ENCODE data around the gene DDT. TPM values are rescaled to one million over a fixed set of nuclear protein-coding genes. Genes with fewer than 3 reads are reported as not detected.
"Not testable (repeated sequence)": the region's sequence is repeated elsewhere in the genome, so short reads cannot be mapped to it uniquely, and the experiment has no call there.

DDT gene
- total and polyA plus RNA-seq, 9 donors, result 39.8 to 78.8 (median 64.1) TPM

DNA sequence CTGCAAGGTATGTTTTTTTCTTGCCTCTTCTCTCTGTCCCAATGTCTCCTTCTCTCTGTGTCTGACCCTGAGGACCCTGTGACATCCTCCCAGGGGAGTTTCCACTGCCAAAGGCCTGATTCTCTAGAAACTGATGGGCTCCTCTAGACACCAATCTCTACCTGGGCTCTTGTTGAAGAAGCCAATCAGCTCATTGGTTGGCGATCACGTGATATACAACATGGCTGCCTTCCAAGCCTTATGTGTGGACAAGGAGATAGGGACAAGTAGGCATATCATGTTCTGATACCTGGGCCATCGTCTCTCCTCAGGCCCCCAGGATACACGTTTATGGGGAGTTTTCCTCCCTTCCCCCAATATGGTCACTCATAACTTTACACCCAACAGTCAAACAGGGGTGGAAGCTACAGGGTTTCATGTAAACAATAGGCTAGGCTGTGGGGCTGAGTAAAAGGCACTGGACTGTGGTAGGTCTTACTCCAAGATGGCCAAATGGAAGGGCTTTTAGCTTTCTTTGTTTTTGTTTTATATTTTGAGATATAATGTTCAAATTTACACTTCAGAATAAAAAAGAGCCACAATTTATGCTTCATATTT is 19.4 kb upstream of the DDT start:
- no CpG with 5 or more reads among the region's 4 CpGs for WGBS (ENCODE audit: insufficient coverage)
- H3K36me3 ChIP-seq (ENCODE audit: control insufficient read depth, insufficient read depth, low read length); H3K27me3 ChIP-seq (ENCODE audit: control insufficient read depth, insufficient read depth, low read length); DNase-seq; H3K9me3 ChIP-seq (replicated peaks; ENCODE audit: control insufficient read depth, low read depth, low read length); H3K27ac ChIP-seq (ENCODE audit: low read length); H3K4me3 ChIP-seq (ENCODE audit: low read length); H3K4me1 ChIP-seq (ENCODE audit: control insufficient read depth, insufficient read depth, low read length): not testable (repeated sequence)

DNA sequence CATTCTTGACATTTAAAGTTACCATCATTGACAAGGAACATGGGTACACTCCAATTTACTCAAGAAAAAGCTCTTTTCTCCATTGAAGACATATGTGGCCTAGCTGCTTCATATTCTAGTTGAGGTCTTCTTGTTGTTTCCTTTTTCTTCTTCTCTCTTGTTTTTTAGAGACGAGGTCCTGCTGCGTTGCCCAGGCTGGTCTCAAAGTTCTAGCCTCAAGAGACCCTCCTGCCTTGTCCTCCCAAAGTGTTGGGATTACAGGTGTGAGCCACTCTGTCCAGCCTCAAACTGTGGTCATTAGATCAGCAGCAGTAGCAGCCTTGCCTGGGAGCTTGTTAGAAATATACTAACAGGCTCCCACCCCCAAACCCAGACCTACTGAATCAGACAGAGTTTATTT is 18.8 kb upstream of the DDT start:
- not testable (repeated sequence) for H3K36me3 ChIP-seq (ENCODE audit: control insufficient read depth, insufficient read depth, low read length); H3K27ac ChIP-seq (ENCODE audit: low read length); H3K4me3 ChIP-seq (ENCODE audit: low read length); DNase-seq; H3K9me3 ChIP-seq (replicated peaks; ENCODE audit: control insufficient read depth, low read depth, low read length); H3K27me3 ChIP-seq (ENCODE audit: control insufficient read depth, insufficient read depth, low read length); H3K4me1 ChIP-seq (ENCODE audit: control insufficient read depth, insufficient read depth, low read length)
- no CpG with 5 or more reads among the region's 2 CpGs for WGBS (ENCODE audit: insufficient coverage)

DNA sequence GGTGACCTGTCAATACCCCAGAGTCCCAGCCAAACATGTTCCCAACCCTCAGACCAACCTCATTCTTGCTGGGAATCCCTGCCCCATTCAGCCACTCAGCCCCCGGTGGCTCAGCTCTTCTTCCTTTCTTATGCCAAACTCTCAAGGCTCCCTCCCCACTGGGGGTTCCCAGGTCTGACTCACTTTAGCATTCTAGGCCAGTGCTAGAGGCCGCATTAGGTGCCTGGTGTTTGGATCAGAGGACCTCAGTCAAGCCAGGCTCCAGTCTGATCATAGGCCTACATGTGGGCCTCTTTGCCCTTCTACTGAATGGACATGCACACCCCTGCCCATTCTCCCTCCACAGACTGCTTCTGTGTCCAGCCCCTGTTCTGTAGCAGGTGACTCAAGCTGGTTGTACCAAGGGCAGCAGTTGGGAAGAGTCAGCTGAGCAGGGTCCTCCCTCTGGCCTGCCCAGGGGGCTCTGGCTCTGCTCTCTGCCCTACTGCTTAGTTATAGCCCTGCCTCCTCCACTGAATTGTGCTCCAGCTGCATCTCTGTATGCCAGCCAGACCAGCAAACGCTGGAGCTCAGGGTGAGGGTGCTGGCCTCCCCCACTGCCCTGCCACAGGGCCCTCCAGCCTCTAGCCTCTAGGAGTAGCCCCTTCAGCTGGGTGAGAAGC is 15.5 kb upstream of the DDT start:
- not testable (repeated sequence) for H3K27ac ChIP-seq (ENCODE audit: low read length); H3K36me3 ChIP-seq (ENCODE audit: control insufficient read depth, insufficient read depth, low read length); H3K4me1 ChIP-seq (ENCODE audit: control insufficient read depth, insufficient read depth, low read length); H3K9me3 ChIP-seq (replicated peaks; ENCODE audit: control insufficient read depth, low read depth, low read length); H3K27me3 ChIP-seq (ENCODE audit: control insufficient read depth, insufficient read depth, low read length); DNase-seq; H3K4me3 ChIP-seq (ENCODE audit: low read length)
- WGBS (ENCODE audit: insufficient coverage), result 60% methylated on average over 1 of the region's 3 CpGs

DNA sequence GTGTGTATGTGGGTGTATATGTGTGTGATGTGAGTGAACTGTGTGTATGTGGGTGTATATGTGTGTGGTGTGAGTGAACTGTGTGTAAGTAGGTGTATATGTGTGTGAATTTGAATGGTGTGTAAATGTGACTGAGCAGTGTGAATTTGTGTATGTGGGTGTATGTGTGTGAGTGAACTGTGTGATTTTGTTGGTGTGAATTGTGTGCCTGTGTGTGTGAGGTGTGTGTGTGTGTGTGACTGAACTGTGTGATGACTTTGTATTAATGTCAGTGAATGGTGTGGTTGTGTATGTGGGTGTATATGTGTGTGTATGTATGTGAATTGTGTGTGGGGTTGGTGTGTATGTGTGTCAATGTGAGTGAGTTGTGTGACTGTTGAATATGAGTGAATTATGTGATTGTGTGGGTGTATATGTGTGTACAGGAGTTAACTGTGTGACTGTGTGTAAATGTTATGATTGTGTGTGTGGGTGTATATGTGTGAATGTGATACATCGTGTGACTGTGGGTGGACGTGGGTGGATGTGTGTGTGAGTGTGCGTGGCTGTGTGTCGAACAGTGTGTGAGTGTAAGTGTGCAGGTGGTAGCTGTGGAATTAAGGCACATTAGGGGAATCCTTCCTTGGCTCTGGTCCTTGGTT is 12.4 kb upstream of the DDT start:
- WGBS (ENCODE audit: insufficient coverage), result no CpG with 5 or more reads among the region's 4 CpGs
- not testable (repeated sequence) for DNase-seq; H3K27ac ChIP-seq (ENCODE audit: low read length)

DNA sequence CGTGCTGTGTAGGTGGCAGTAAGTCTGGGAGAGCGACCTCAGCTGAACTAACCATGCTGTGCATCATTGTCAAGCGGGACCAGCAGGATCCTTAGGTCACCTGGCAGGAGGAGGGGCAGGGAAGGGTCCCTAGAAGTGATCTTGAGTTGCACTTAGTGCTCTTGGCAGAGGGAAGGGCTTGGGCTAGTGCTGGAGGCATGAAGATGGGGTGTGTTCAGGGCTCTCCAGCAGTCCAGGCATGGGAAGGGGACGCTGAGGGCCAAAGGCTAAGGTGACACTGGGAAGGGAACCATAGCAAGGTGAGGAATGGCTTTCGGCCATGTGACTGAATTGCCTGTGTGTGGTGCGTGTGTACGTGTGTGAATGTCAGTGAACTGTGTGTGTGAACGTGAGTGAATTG is 11.8 kb upstream of the DDT start:
- WGBS (ENCODE audit: insufficient coverage), result 73% methylated on average over 5 of the region's 8 CpGs

More for the DNA sequence above, 12.4 kb upstream of the DDT start:
- not testable (repeated sequence) for H3K4me3 ChIP-seq (ENCODE audit: low read length); H3K9me3 ChIP-seq (replicated peaks; ENCODE audit: control insufficient read depth, low read depth, low read length); H3K36me3 ChIP-seq (ENCODE audit: control insufficient read depth, insufficient read depth, low read length); H3K4me1 ChIP-seq (ENCODE audit: control insufficient read depth, insufficient read depth, low read length); H3K27me3 ChIP-seq (ENCODE audit: control insufficient read depth, insufficient read depth, low read length)

DNA sequence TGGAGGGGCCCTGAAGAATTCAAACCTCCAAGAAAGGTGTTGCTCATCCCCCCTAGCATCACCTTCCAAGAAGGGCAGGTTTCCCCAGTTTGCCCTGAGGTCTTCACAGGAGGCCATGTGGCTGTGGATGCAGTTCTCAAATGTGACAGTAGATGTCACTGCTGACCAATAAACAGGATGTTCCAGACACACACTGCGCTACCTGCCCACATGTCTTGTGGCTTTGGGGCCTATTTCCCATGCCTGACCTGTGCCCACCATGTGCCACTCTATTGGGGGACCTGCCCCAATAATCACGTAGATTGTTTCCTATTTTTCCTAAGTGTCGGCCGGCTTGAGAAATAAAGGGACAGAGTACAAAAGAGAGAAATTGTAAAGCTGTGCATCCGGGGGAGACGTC is 10.2 kb upstream of the DDT start:
- no peak for DNase-seq
- H3K27me3 ChIP-seq (ENCODE audit: control insufficient read depth, insufficient read depth, low read length), result no peaks in the 10 kb centered on the region
- no CpG with 5 or more reads among the region's 6 CpGs for WGBS (ENCODE audit: insufficient coverage)
- H3K4me1 ChIP-seq (ENCODE audit: control insufficient read depth, insufficient read depth, low read length), result no peaks in the 10 kb centered on the region
- no peak overlapping the region for H3K4me3 ChIP-seq (ENCODE audit: low read length)
- no peaks in the 10 kb centered on the region for H3K36me3 ChIP-seq (ENCODE audit: control insufficient read depth, insufficient read depth, low read length)
- H3K27ac ChIP-seq (ENCODE audit: low read length), result no peak overlapping the region
- H3K9me3 ChIP-seq (replicated peaks; ENCODE audit: control insufficient read depth, low read depth, low read length), result no peaks in the 10 kb centered on the region

More for the DNA sequence above, 11.8 kb upstream of the DDT start:
- not testable (repeated sequence) for DNase-seq; H3K4me1 ChIP-seq (ENCODE audit: control insufficient read depth, insufficient read depth, low read length); H3K27me3 ChIP-seq (ENCODE audit: control insufficient read depth, insufficient read depth, low read length); H3K9me3 ChIP-seq (replicated peaks; ENCODE audit: control insufficient read depth, low read depth, low read length); H3K4me3 ChIP-seq (ENCODE audit: low read length); H3K27ac ChIP-seq (ENCODE audit: low read length); H3K36me3 ChIP-seq (ENCODE audit: control insufficient read depth, insufficient read depth, low read length)

DNA sequence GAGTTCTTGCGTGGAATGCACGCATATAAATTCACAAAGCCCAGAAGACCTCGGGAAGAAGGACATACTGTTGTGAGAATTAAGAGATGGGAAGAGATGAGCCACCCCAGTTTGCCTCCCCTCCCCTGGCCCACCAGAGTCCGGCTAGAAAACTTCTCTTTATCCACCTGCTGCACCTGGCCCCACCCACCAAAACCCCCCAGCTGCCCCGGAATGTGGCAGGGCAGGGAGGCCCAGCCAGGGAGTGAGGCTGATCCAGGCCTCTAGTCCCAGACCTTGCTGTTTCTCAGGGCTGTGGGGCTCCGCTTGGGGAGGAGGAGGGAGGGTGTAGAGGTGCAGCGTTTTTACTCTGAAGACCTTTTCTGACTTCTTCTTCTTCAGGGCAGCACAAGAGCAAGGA is 6.3 kb upstream of the DDT start:
- WGBS (ENCODE audit: insufficient coverage), result no CpG with 5 or more reads among the region's 7 CpGs
- H3K4me3 ChIP-seq (ENCODE audit: low read length), result not testable (repeated sequence)

DNA sequence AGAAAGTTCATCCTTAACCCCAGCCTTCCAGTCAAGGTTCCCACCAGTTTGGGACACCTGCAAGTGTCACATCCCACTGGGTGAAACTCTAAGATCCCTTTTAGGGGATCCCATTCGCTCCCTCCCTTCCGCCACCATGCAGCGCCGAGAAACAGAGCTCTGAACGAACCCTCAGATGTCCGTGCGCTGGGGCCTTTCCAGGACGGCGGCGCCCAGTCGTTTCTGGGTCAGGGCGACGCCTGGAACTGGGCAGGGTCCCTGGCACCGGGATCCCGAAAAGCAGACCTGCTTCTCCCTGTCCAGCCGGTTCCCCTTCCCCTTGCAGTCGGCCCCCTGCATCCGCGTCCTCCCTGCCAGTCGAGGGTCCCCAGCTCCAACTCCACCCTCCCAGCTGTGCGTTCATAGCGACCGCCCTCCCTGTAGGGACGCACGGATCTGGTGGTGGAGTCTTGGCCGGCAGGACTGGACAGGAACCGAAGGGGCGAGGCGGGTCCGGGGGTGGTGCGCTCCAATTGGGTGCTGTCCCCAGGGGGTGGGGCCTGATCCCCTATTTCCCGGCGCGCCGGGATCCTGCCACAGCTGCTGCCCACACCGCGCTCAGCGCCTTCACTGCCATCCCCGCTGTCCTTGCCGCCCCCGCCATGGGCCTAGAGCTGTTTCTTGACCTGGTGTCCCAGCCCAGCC is 5.5 kb upstream of the DDT start, which contains the start of gene GSTT2:
TSS of gene GSTT2 (plus strand) at position 578 of the 684 bp plus-strand sequence.
- H3K4me3 ChIP-seq (ENCODE audit: low read length); H3K27ac ChIP-seq (ENCODE audit: low read length); H3K27me3 ChIP-seq (ENCODE audit: control insufficient read depth, insufficient read depth, low read length); H3K9me3 ChIP-seq (replicated peaks; ENCODE audit: control insufficient read depth, low read depth, low read length); H3K36me3 ChIP-seq (ENCODE audit: control insufficient read depth, insufficient read depth, low read length); H3K4me1 ChIP-seq (ENCODE audit: control insufficient read depth, insufficient read depth, low read length); DNase-seq: not testable (repeated sequence)
- no CpG with 5 or more reads among the region's 41 CpGs for WGBS (ENCODE audit: insufficient coverage)

More for the DNA sequence above, 6.3 kb upstream of the DDT start:
- not testable (repeated sequence) for H3K36me3 ChIP-seq (ENCODE audit: control insufficient read depth, insufficient read depth, low read length); H3K27ac ChIP-seq (ENCODE audit: low read length); H3K9me3 ChIP-seq (replicated peaks; ENCODE audit: control insufficient read depth, low read depth, low read length); H3K27me3 ChIP-seq (ENCODE audit: control insufficient read depth, insufficient read depth, low read length); H3K4me1 ChIP-seq (ENCODE audit: control insufficient read depth, insufficient read depth, low read length); DNase-seq

DNA sequence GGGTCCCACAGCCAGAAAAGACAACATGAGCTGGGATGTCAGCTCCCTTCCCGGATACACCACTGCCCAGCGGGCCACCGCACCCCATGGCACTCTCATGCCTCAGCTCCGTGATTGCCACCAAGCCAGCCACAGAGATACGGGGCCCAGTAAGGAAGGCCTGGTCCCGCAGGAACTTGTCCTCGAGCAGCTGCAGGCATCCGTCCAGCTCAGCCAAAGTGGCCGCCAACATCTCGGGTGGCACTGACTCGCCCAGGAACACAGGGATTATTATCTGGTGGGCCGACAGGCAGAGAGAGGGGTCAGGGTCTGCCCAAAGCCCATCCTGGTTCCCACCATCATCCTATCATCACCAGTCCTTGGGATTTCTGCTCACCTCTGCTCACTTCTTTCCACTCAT is 3.1 kb upstream of the DDT start:
- H3K36me3 ChIP-seq (ENCODE audit: control insufficient read depth, insufficient read depth, low read length); DNase-seq; H3K27ac ChIP-seq (ENCODE audit: low read length); H3K9me3 ChIP-seq (replicated peaks; ENCODE audit: control insufficient read depth, low read depth, low read length); H3K4me3 ChIP-seq (ENCODE audit: low read length); H3K27me3 ChIP-seq (ENCODE audit: control insufficient read depth, insufficient read depth, low read length); H3K4me1 ChIP-seq (ENCODE audit: control insufficient read depth, insufficient read depth, low read length): not testable (repeated sequence)
- WGBS (ENCODE audit: insufficient coverage), result no CpG with 5 or more reads among the region's 12 CpGs

DNA sequence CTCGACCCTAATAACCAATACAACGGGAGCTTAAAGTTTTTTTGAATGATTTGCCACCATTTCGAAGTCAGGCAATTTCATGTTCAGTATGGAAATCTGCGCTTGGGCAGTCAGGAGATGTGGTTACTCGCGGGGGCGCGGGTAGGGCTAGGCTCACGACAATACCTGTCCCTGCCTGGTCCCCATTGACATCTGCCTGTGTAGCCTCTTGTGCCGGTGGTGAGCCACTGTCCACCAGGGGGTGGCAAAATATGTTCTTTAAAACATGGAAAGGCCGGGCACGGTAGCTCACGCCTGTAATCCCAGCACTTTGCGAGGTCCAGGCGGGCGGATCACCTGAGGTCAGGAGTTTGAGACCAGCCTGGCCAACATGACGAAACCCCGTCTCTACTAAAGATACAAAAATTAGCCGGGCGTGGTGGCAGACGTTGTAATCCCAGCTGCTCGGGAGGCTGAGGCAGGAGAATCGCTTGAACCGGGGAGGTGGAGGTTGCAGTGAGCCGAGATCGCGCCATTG is 653 bp upstream of the DDT start:
- not testable (repeated sequence) for H3K27ac ChIP-seq (ENCODE audit: low read length); DNase-seq; H3K4me3 ChIP-seq (ENCODE audit: low read length); H3K4me1 ChIP-seq (ENCODE audit: control insufficient read depth, insufficient read depth, low read length); H3K9me3 ChIP-seq (replicated peaks; ENCODE audit: control insufficient read depth, low read depth, low read length); H3K27me3 ChIP-seq (ENCODE audit: control insufficient read depth, insufficient read depth, low read length)
- H3K36me3 ChIP-seq (ENCODE audit: control insufficient read depth, insufficient read depth, low read length), result peaks cover 21% of the 10 kb centered on the region
- WGBS (ENCODE audit: insufficient coverage), result no CpG with 5 or more reads among the region's 27 CpGs
